Measurements from ENCODE around the gene LSM14A.
"Not testable (repeated sequence)": the region's sequence is repeated elsewhere in the genome, so short reads cannot be mapped to it uniquely, and the experiment has no call there.

LSM14A gene

GRCh38 chr19:34230820-34231219, 58.5 kb downstream of the LSM14A start:
- Histone ChIP-seq H3K9ac (ENCODE audit: low read depth, low read length) (no peak overlapping the region), H3K4me1 (ENCODE audit: control insufficient read depth, insufficient read depth, low read length) (peaks cover 18% of the 10 kb centered on the region), H3K27me3 (ENCODE audit: control insufficient read depth, insufficient read depth, low read length) (no peaks in the 10 kb centered on the region), H3K9me3 (ENCODE audit: control insufficient read depth, insufficient read depth, low read length) (no peaks in the 10 kb centered on the region), H3K4me3 (ENCODE audit: low read depth, low read length) (no peak overlapping the region), H3K27ac (ENCODE audit: low read depth, low read length) (peak overlapping the region; percentile 36), H3K36me3 (ENCODE audit: control insufficient read depth, insufficient read depth, low read length) (peaks cover 48% of the 10 kb centered on the region)

- no peaks in the 10 kb centered on the region for H3K9me3 ChIP-seq (ENCODE audit: control insufficient read depth, insufficient read depth, low read length)
- H3K36me3 ChIP-seq (ENCODE audit: control insufficient read depth, insufficient read depth, low read length) = peaks cover 41% of the 10 kb centered on the region
- H3K4me3 ChIP-seq (ENCODE audit: low read depth, low read length) = no peak overlapping the region
- peaks cover 20% of the 10 kb centered on the region for H3K4me1 ChIP-seq (ENCODE audit: control insufficient read depth, insufficient read depth, low read length)
- no peaks in the 10 kb centered on the region for H3K27me3 ChIP-seq (ENCODE audit: control insufficient read depth, insufficient read depth, low read length)
- H3K27ac ChIP-seq (ENCODE audit: low read depth, low read length) = peak overlapping the region; percentile 36
- H3K9ac ChIP-seq (ENCODE audit: low read depth, low read length) = no peak overlapping the region
These were observed 59.1 kb downstream of the LSM14A start for GRCh38 chr19:34231439-34231838.

- Histone ChIP-seq H3K9ac (ENCODE audit: low read depth, low read length) (no peak overlapping the region), H3K4me3 (ENCODE audit: low read depth, low read length) (no peak overlapping the region)
These were observed 60.5 kb downstream of the LSM14A start for GRCh38 chr19:34232566-34233481.

GRCh38 chr19:34235425-34235940, 63.2 kb downstream of the LSM14A start:
- H3K27ac ChIP-seq (ENCODE audit: low read depth, low read length) = peak overlapping the region; percentile 56
- peaks cover 1% of the 10 kb centered on the region; the same call in 1 of the 2 replicates for H3K36me3 ChIP-seq (ENCODE audit: control insufficient read depth, insufficient read depth, low read length)
- no peak overlapping the region for H3K9ac ChIP-seq (ENCODE audit: low read depth, low read length)
- no peaks in the 10 kb centered on the region for H3K9me3 ChIP-seq (ENCODE audit: control insufficient read depth, insufficient read depth, low read length)
- no peak overlapping the region for H3K4me3 ChIP-seq (ENCODE audit: low read depth, low read length)
- no peaks in the 10 kb centered on the region for H3K27me3 ChIP-seq (ENCODE audit: control insufficient read depth, insufficient read depth, low read length)
- H3K4me1 ChIP-seq (ENCODE audit: control insufficient read depth, insufficient read depth, low read length) = peaks cover 24% of the 10 kb centered on the region

More at GRCh38 chr19:34232566-34233481, 60.5 kb downstream of the LSM14A start:
- H3K27ac ChIP-seq (ENCODE audit: low read depth, low read length) = peak overlapping the region; percentile 47
- peaks cover 28% of the 10 kb centered on the region for H3K4me1 ChIP-seq (ENCODE audit: control insufficient read depth, insufficient read depth, low read length)
- no peaks in the 10 kb centered on the region for H3K9me3 ChIP-seq (ENCODE audit: control insufficient read depth, insufficient read depth, low read length)
- H3K27me3 ChIP-seq (ENCODE audit: control insufficient read depth, insufficient read depth, low read length) = no peaks in the 10 kb centered on the region
- H3K36me3 ChIP-seq (ENCODE audit: control insufficient read depth, insufficient read depth, low read length) = peaks cover 28% of the 10 kb centered on the region

GRCh38 chr19:34236035-34236987, 64.0 kb downstream of the LSM14A start:
- Histone ChIP-seq H3K4me3 (ENCODE audit: low read depth, low read length) (no peak overlapping the region), H3K9me3 (ENCODE audit: control insufficient read depth, insufficient read depth, low read length) (no peaks in the 10 kb centered on the region), H3K4me1 (ENCODE audit: control insufficient read depth, insufficient read depth, low read length) (peaks cover 16% of the 10 kb centered on the region)

GRCh38 chr19:34237283-34237682, 65.0 kb downstream of the LSM14A start:
- peaks cover 13% of the 10 kb centered on the region for H3K4me1 ChIP-seq (ENCODE audit: control insufficient read depth, insufficient read depth, low read length)
- peak overlapping the region; percentile 83 for H3K27ac ChIP-seq (ENCODE audit: low read depth, low read length)
- no peaks in the 10 kb centered on the region for H3K36me3 ChIP-seq (ENCODE audit: control insufficient read depth, insufficient read depth, low read length)
- no peaks in the 10 kb centered on the region for H3K27me3 ChIP-seq (ENCODE audit: control insufficient read depth, insufficient read depth, low read length)
- no peak overlapping the region for H3K4me3 ChIP-seq (ENCODE audit: low read depth, low read length)
- H3K9me3 ChIP-seq (ENCODE audit: control insufficient read depth, insufficient read depth, low read length) = no peaks in the 10 kb centered on the region
- H3K9ac ChIP-seq (ENCODE audit: low read depth, low read length) = no peak overlapping the region

More at GRCh38 chr19:34236035-34236987, 64.0 kb downstream of the LSM14A start:
- no peak overlapping the region for H3K9ac ChIP-seq (ENCODE audit: low read depth, low read length)
- H3K27me3 ChIP-seq (ENCODE audit: control insufficient read depth, insufficient read depth, low read length) = no peaks in the 10 kb centered on the region
- H3K27ac ChIP-seq (ENCODE audit: low read depth, low read length) = peak overlapping the region; percentile 56
- H3K36me3 ChIP-seq (ENCODE audit: control insufficient read depth, insufficient read depth, low read length) = no peaks in the 10 kb centered on the region

GRCh38 chr19:34237939-34238338, 65.6 kb downstream of the LSM14A start:
- Histone ChIP-seq H3K9me3 (ENCODE audit: control insufficient read depth, insufficient read depth, low read length) (no peaks in the 10 kb centered on the region), H3K36me3 (ENCODE audit: control insufficient read depth, insufficient read depth, low read length) (no peaks in the 10 kb centered on the region), H3K4me1 (ENCODE audit: control insufficient read depth, insufficient read depth, low read length) (peaks cover 13% of the 10 kb centered on the region), H3K27ac (ENCODE audit: low read depth, low read length) (peak overlapping the region; percentile 83), H3K9ac (ENCODE audit: low read depth, low read length) (no peak overlapping the region), H3K4me3 (ENCODE audit: low read depth, low read length) (no peak overlapping the region), H3K27me3 (ENCODE audit: control insufficient read depth, insufficient read depth, low read length) (no peaks in the 10 kb centered on the region)

GRCh38 chr19:34241513-34242337, 69.4 kb downstream of the LSM14A start:
- no peak overlapping the region for H3K4me3 ChIP-seq (ENCODE audit: low read depth, low read length)
- H3K27ac ChIP-seq (ENCODE audit: low read depth, low read length) = no peak overlapping the region
- H3K36me3 ChIP-seq (ENCODE audit: control insufficient read depth, insufficient read depth, low read length) = no peaks in the 10 kb centered on the region
- H3K9ac ChIP-seq (ENCODE audit: low read depth, low read length) = no peak overlapping the region
- no peaks in the 10 kb centered on the region for H3K27me3 ChIP-seq (ENCODE audit: control insufficient read depth, insufficient read depth, low read length)
- H3K9me3 ChIP-seq (ENCODE audit: control insufficient read depth, insufficient read depth, low read length) = no peaks in the 10 kb centered on the region
- H3K4me1 ChIP-seq (ENCODE audit: control insufficient read depth, insufficient read depth, low read length) = peaks cover 5% of the 10 kb centered on the region

- H3K4me3 ChIP-seq (ENCODE audit: low read depth, low read length); H3K27me3 ChIP-seq (ENCODE audit: control insufficient read depth, insufficient read depth, low read length); H3K36me3 ChIP-seq (ENCODE audit: control insufficient read depth, insufficient read depth, low read length); H3K9me3 ChIP-seq (ENCODE audit: control insufficient read depth, insufficient read depth, low read length); H3K9ac ChIP-seq (ENCODE audit: low read depth, low read length); H3K4me1 ChIP-seq (ENCODE audit: control insufficient read depth, insufficient read depth, low read length): not testable (repeated sequence)
- H3K27ac ChIP-seq (ENCODE audit: low read depth, low read length) = peak overlapping the region; percentile 10
These were observed 71.0 kb downstream of the LSM14A start for GRCh38 chr19:34243138-34243875.

Data from HUES48 (cell line).